HEK293 (cell line): ENCODE data around the gene DLEC1.

Experiments used
- CTCF ChIA-PET: fragments of 350-600 bp; formaldehyde crosslinking; extraction: SDS; loops from one replicate; lab custom pipeline; 2021; ENCODE audit warnings: antibody characterized with exemption; lab: Yijun Ruan, JAX
- POLR2A ChIA-PET: fragments of 300-600 bp; formaldehyde crosslinking; extraction: SDS; loops from one replicate; lab custom pipeline; 2020; ENCODE audit warnings: antibody characterized with exemption, inconsistent platforms; lab: Yijun Ruan, JAX
- H3K27ac ChIP-seq: fragments of 200-500 bp; sonication (Bioruptor generic); 2 replicates; pipeline ENCODE4 v1.5.1; 2014; ENCODE audit warnings: low read depth, low read length, control low read depth, inconsistent platforms; ENCODE audit errors: extremely low read depth
- H3K36me3 ChIP-seq, 2 experiments: fragments of 200-500 bp in 1 of 2; sonication (Bioruptor generic) in 1 of 2; 1 replicate in 1 of 2; 2 replicates in 1 of 2; pipeline ENCODE4 v1.5.1; 2014 to 2017; ENCODE audit warnings: inconsistent platforms in 2 of 2, low read length in 2 of 2; ENCODE audit not compliant: control insufficient read depth in 2 of 2, insufficient read depth in 1 of 2
- H3K4me1 ChIP-seq: fragments of 200-500 bp; sonication (Bioruptor generic); 2 replicates; pipeline ENCODE4 v1.5.1; 2014; ENCODE audit warnings: mild to moderate bottlenecking, low read length, inconsistent platforms; ENCODE audit not compliant: control insufficient read depth, insufficient read depth
- H3K4me3 ChIP-seq: 2 replicates; pipeline ENCODE4 v1.5.1; 2011; ENCODE audit warnings: low read depth, mild to moderate bottlenecking, control low read depth, low read length, moderate library complexity
- H3K9me3 ChIP-seq: fragments of 200-500 bp; sonication (Bioruptor generic); 2 replicates; pipeline ENCODE4 v1.5.1; 2014; ENCODE audit warnings: low read depth, low read length, inconsistent platforms; ENCODE audit not compliant: control insufficient read depth, insufficient read depth
- KLF8 ChIP-seq: fragments of 450-650 bp; formaldehyde crosslinking; IDR thresholded peaks from 2 replicates; pipeline ENCODE4 v1.5.1; 2016; ENCODE audit warnings: missing biosample characterization, missing genetic modification characterization
- SCRT2 ChIP-seq: fragments of 450-650 bp; formaldehyde crosslinking; IDR thresholded peaks from 2 replicates; pipeline ENCODE4 v1.5.1; 2016; ENCODE audit warnings: missing biosample characterization, missing genetic modification characterization
- ZBTB48 ChIP-seq: fragments of 450-650 bp; formaldehyde crosslinking; IDR thresholded peaks from 2 replicates; pipeline ENCODE4 v1.5.1; 2016; ENCODE audit warnings: missing biosample characterization, missing genetic modification characterization
- ZIC2 ChIP-seq: fragments of 450-650 bp; formaldehyde crosslinking; IDR thresholded peaks from 2 replicates; pipeline ENCODE4 v1.5.1; 2016; ENCODE audit warnings: missing biosample characterization, missing genetic modification characterization
- ZNF146 ChIP-seq: fragments of 450-650 bp; formaldehyde crosslinking; IDR thresholded peaks from 2 replicates; pipeline ENCODE4 v1.5.1; 2016; ENCODE audit warnings: missing biosample characterization, missing genetic modification characterization
- ZNF155 ChIP-seq: fragments of 450-650 bp; formaldehyde crosslinking; IDR thresholded peaks from 2 replicates; pipeline ENCODE4 v1.5.1; 2016; ENCODE audit warnings: missing biosample characterization, missing genetic modification characterization
- ZNF341 ChIP-seq: fragments of 450-650 bp; formaldehyde crosslinking; IDR thresholded peaks from 2 replicates; pipeline ENCODE4; 2016; ENCODE audit warnings: low read depth, missing biosample characterization, missing genetic modification characterization
- ZNF600 ChIP-seq: fragments of 450-650 bp; formaldehyde crosslinking; IDR thresholded peaks from 2 replicates; pipeline ENCODE4 v1.5.1; 2016; ENCODE audit warnings: missing biosample characterization, missing genetic modification characterization
- ZNF621 ChIP-seq: fragments of 450-650 bp; formaldehyde crosslinking; IDR thresholded peaks from 2 replicates; pipeline ENCODE4 v1.5.1; 2017; ENCODE audit warnings: missing biosample characterization, missing genetic modification characterization
- ZNF629 ChIP-seq: fragments of 450-650 bp; formaldehyde crosslinking; IDR thresholded peaks from 2 replicates; pipeline ENCODE4 v1.5.1; 2017; ENCODE audit warnings: missing biosample characterization, missing genetic modification characterization
- ZNF664 ChIP-seq: fragments of 450-650 bp; formaldehyde crosslinking; IDR thresholded peaks from 2 replicates; pipeline ENCODE4 v1.5.1; 2016; ENCODE audit warnings: missing biosample characterization, missing genetic modification characterization
- ZNF692 ChIP-seq: fragments of 450-650 bp; formaldehyde crosslinking; IDR thresholded peaks from 2 replicates; pipeline ENCODE4 v1.5.1; 2016; ENCODE audit warnings: missing biosample characterization, missing genetic modification characterization
- ZSCAN16 ChIP-seq: fragments of 450-650 bp; formaldehyde crosslinking; IDR thresholded peaks from 2 replicates; pipeline ENCODE4 v1.5.1; 2016; ENCODE audit warnings: missing biosample characterization, missing genetic modification characterization
- TF ChIP-seq, protein P1 (sequence below): IDR thresholded peaks from 2 replicates; pipeline ENCODE4 v1.6.1; 2011; ENCODE audit warnings: mild to moderate bottlenecking, low read depth, low read length, borderline replicate concordance
- TF ChIP-seq, protein P2 (sequence below): fragments of 450-650 bp; formaldehyde crosslinking; conservative IDR thresholded peaks from 2 replicates; pipeline ENCODE4 v1.5.1; 2016; ENCODE audit warnings: low read depth, missing biosample characterization, missing genetic modification characterization
- TF ChIP-seq, protein P3 (sequence below): fragments of 450-650 bp; formaldehyde crosslinking; optimal IDR thresholded peaks from 2 replicates; pipeline ENCODE3; 2016; ENCODE audit warnings: missing biosample characterization, mild to moderate bottlenecking, missing genetic modification characterization

The DLEC1 gene

DNA sequence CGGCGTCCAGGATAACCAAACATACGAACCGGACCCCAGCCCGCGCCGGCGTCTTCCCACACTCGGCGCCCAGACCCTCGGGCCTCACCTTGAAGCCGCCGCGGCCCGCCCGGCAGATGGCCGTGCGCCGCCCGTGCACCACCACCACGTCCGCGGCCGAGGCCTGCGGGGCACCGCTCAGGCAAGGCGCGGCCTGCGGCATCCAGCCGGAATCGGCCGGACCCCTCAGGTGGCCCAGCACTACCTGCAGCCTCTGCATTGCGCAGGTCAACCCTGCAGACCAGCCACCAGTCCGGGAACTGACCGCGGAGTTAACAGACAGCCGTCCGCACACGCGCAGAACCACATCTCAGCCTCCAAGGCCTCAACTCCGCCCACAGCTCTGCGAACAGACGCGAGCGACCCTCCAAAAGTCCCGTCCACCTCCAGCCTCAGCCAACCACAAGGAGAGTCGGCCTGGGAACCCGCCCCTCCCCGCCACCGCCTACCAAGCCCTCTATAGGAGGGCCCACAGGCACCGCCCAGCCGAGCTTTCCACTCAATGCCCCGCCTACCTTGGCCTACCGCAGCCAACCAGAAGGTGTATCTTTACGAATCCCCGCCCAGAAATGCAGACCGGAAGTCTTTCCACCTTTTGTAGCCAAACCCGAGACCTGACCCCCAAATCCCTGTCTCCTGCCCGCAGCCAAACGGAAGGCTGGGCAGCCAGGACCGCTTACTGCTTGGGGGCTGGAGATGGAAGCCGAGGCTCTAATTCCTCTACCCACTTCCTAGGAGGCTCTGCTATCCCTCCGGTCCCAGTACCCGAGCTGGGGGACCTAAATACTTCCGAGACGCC is 98.0 kb downstream of the DLEC1 start, which contains the start of gene ACAA1 (continued):
- TF ChIP-seq, protein P1, sequence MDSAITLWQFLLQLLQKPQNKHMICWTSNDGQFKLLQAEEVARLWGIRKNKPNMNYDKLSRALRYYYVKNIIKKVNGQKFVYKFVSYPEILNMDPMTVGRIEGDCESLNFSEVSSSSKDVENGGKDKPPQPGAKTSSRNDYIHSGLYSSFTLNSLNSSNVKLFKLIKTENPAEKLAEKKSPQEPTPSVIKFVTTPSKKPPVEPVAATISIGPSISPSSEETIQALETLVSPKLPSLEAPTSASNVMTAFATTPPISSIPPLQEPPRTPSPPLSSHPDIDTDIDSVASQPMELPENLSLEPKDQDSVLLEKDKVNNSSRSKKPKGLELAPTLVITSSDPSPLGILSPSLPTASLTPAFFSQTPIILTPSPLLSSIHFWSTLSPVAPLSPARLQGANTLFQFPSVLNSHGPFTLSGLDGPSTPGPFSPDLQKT, result peak; percentile 43; the same call in 1 of the 2 replicates
- TF ChIP-seq ZNF629 (tag by site-specific recombination), result peak; percentile 18; the same call in 1 of the 2 replicates
- no peak for TF ChIP-seq ZNF146 (tag by site-specific recombination)
- TF ChIP-seq, protein P2, sequence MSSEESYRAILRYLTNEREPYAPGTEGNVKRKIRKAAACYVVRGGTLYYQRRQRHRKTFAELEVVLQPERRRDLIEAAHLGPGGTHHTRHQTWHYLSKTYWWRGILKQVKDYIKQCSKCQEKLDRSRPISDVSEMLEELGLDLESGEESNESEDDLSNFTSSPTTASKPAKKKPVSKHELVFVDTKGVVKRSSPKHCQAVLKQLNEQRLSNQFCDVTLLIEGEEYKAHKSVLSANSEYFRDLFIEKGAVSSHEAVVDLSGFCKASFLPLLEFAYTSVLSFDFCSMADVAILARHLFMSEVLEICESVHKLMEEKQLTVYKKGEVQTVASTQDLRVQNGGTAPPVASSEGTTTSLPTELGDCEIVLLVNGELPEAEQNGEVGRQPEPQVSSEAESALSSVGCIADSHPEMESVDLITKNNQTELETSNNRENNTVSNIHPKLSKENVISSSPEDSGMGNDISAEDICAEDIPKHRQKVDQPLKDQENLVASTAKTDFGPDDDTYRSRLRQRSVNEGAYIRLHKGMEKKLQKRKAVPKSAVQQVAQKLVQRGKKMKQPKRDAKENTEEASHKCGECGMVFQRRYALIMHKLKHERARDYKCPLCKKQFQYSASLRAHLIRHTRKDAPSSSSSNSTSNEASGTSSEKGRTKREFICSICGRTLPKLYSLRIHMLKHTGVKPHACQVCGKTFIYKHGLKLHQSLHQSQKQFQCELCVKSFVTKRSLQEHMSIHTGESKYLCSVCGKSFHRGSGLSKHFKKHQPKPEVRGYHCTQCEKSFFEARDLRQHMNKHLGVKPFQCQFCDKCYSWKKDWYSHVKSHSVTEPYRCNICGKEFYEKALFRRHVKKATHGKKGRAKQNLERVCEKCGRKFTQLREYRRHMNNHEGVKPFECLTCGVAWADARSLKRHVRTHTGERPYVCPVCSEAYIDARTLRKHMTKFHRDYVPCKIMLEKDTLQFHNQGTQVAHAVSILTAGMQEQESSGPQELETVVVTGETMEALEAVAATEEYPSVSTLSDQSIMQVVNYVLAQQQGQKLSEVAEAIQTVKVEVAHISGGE, result peak; percentile 60
- 0 out of 2 replicates have a peak, but pooled peaks have one; percentile 69 for TF ChIP-seq ZNF692 (tag by site-specific recombination)
- peak; percentile 10; the same call in 1 of the 2 replicates for TF ChIP-seq ZNF341 (tag by site-specific recombination)
- peak; percentile 63; the same call in 1 of the 2 replicates for TF ChIP-seq KLF8 (tag by site-specific recombination)
- TF ChIP-seq, protein P3, sequence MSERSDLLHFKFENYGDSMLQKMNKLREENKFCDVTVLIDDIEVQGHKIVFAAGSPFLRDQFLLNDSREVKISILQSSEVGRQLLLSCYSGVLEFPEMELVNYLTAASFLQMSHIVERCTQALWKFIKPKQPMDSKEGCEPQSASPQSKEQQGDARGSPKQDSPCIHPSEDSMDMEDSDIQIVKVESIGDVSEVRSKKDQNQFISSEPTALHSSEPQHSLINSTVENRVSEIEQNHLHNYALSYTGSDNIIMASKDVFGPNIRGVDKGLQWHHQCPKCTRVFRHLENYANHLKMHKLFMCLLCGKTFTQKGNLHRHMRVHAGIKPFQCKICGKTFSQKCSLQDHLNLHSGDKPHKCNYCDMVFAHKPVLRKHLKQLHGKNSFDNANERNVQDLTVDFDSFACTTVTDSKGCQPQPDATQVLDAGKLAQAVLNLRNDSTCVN (tag by site-specific recombination), result peak; percentile 49
- peak; percentile 61 for TF ChIP-seq ZNF600
- peak; percentile 92 for TF ChIP-seq ZSCAN16 (tag by site-specific recombination)

GRCh38 chr3:38137615-38138348 is 98.8 kb downstream of the DLEC1 start:
- Histone ChIP-seq H3K9me3 (no peaks in the 10 kb centered on the region), H3K36me3 (peaks cover 0 to 25% of the 10 kb centered on the region in 2 experiments; a peak in 1 of 3 replicates), H3K27ac (no peak overlapping the region), H3K4me1 (no peaks in the 10 kb centered on the region), H3K4me3 (peak overlapping the region; percentile 66)
- no peak for TF ChIP-seq ZNF155
- TF ChIP-seq ZNF664 (tag by site-specific recombination), result 0 out of 2 replicates have a peak, but pooled peaks have one; percentile 17
- TF ChIP-seq ZNF621, result no peak
- 0 out of 2 replicates have a peak, but pooled peaks have one; percentile 12 for TF ChIP-seq ZBTB48 (tag by site-specific recombination)
- no peak for TF ChIP-seq SCRT2 (tag by site-specific recombination)
- TF ChIP-seq ZIC2, result peak; percentile 6; the same call in 1 of the 2 replicates
- ChIA-PET POLR2A (interaction anchor here (0.6 to 3.5 kb wide), 16 partner anchors 10 to 318 kb away, joined by 3 to 48 read pairs (median 5); partner anchors contain the start of genes ACVR2B, OXSR1 and XYLB), CTCF (no interaction called here)
